DND-41 (cell line): ENCODE results near the gene ADAMTSL3.
"Not testable (repeated sequence)": the region's sequence is repeated elsewhere in the genome, so short reads cannot be mapped to it uniquely, and the experiment has no call there.

ENCODE experiments used
- ATAC-seq: fragments of 200-7000 bp; cut with Tn5 transposase; 3 replicates; pipeline ENCODE4 v1.9.1; 2021; ENCODE audit warnings: low read depth; ENCODE audit not compliant: insufficient read depth
- DNase-seq: peaks from one replicate; pipeline ENCODE4 v3.0.0-alpha.2; 2020
- H2AFZ ChIP-seq: 2 replicates; pipeline ENCODE4 v1.6.0; 2012; ENCODE audit warnings: low read depth, low read length
- H3K27ac ChIP-seq: 2 replicates; pipeline ENCODE4 v1.5.1; 2012; ENCODE audit warnings: low read length, inconsistent platforms
- H3K27me3 ChIP-seq: fragments of 200-600 bp; sonication (generic); 2 replicates; pipeline ENCODE4 v1.6.0; 2012; ENCODE audit warnings: low read length, mild to moderate bottlenecking, inconsistent platforms; ENCODE audit not compliant: insufficient read depth, poor library complexity
- H3K36me3 ChIP-seq: 2 replicates; pipeline ENCODE4 v1.5.1; 2012; ENCODE audit warnings: low read length, inconsistent platforms; ENCODE audit not compliant: insufficient read depth
- H3K4me1 ChIP-seq: 2 replicates; pipeline ENCODE4 v1.5.1; 2012; ENCODE audit warnings: mild to moderate bottlenecking, low read length; ENCODE audit not compliant: insufficient read depth
- H3K4me2 ChIP-seq: 2 replicates; pipeline ENCODE4 v1.6.0; 2012; ENCODE audit warnings: mild to moderate bottlenecking, moderate library complexity, low read length, inconsistent platforms; ENCODE audit not compliant: insufficient read depth
- H3K4me3 ChIP-seq, 2 experiments: fragments of 200-600 bp in 1 of 2; shearing (Covaris generic) in 1 of 2; 2 replicates each; pipeline ENCODE4 v1.5.1; 2012 to 2016; ENCODE audit warnings: inconsistent platforms in 2 of 2, low read length in 2 of 2, mild to moderate bottlenecking in 2 of 2, low read depth in 1 of 2, moderate library complexity in 1 of 2
- H3K79me2 ChIP-seq: 2 replicates; pipeline ENCODE4 v1.6.0; 2012; ENCODE audit warnings: low read length, inconsistent platforms; ENCODE audit not compliant: insufficient read depth
- H3K9ac ChIP-seq: 2 replicates; pipeline ENCODE4 v1.6.0; 2012; ENCODE audit warnings: low read depth, mild to moderate bottlenecking, inconsistent platforms, low read length, moderate library complexity
- H3K9me3 ChIP-seq: 2 replicates; pipeline ENCODE4 v1.5.1; 2012; ENCODE audit warnings: low read length, moderate library complexity, mild to moderate bottlenecking, inconsistent platforms; ENCODE audit not compliant: insufficient read depth, severe bottlenecking
- H4K20me1 ChIP-seq: 2 replicates; pipeline ENCODE4 v1.6.0; 2012; ENCODE audit warnings: low read length; ENCODE audit not compliant: insufficient read depth
- CTCF ChIP-seq: IDR thresholded peaks from 2 replicates; pipeline ENCODE4 v1.5.1; 2012; ENCODE audit warnings: borderline replicate concordance, low read length, moderate library complexity, mild to moderate bottlenecking; ENCODE audit not compliant: poor library complexity, severe bottlenecking; ENCODE audit errors: extremely low read depth
- EZH2 ChIP-seq: IDR thresholded peaks from 3 replicates; pipeline ENCODE4 v1.6.1; 2012; ENCODE audit warnings: borderline replicate concordance, low read depth, mild to moderate bottlenecking, moderate library complexity, low read length, inconsistent platforms; ENCODE audit not compliant: severe bottlenecking

ADAMTSL3 gene

GRCh38 chr15:83753872-83754493 is 100.1 kb downstream of the ADAMTSL3 start:
- no peak for ATAC-seq
- Histone ChIP-seq H4K20me1 (no peaks in the 10 kb centered on the region), H3K9ac (no peak overlapping the region), H3K4me2 (no peak overlapping the region), H3K36me3 (no peaks in the 10 kb centered on the region), H3K4me3 (no peak overlapping the region), H3K79me2 (no peaks in the 10 kb centered on the region), H3K9me3 (no peaks in the 10 kb centered on the region), H3K4me1 (no peaks in the 10 kb centered on the region), H3K27me3 (no peaks in the 10 kb centered on the region), H2AFZ (no peak overlapping the region), H3K27ac (no peak overlapping the region)
- TF ChIP-seq CTCF, result no peak
- no peak for TF ChIP-seq EZH2
- no peak for DNase-seq

DNA sequence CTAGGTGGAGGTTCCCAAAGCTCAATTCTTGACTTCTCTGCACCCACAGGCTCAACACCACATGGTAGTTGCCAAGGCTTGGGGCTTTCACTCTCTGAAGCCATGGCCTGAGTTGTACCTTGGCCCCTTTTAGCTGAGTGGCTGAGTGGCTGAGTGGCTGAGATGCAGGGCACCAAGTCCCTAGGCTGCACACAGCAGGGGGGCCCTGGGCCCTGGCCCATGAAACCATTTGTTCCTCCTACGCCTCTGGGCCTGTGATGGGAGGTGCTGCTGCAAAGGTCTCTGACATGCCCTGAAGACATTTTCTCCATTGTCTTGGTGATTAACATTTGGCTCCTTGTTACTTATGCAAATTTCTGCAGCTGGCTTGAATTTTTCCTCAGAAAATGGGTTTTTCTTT is 103.4 kb downstream of the ADAMTSL3 start:
- not testable (repeated sequence) for H3K4me1 ChIP-seq, H3K4me2 ChIP-seq, H3K36me3 ChIP-seq, ATAC-seq, H3K4me3 ChIP-seq, H2AFZ ChIP-seq, DNase-seq, H3K9me3 ChIP-seq, H4K20me1 ChIP-seq, H3K79me2 ChIP-seq, H3K27ac ChIP-seq, H3K9ac ChIP-seq, H3K27me3 ChIP-seq

DNA sequence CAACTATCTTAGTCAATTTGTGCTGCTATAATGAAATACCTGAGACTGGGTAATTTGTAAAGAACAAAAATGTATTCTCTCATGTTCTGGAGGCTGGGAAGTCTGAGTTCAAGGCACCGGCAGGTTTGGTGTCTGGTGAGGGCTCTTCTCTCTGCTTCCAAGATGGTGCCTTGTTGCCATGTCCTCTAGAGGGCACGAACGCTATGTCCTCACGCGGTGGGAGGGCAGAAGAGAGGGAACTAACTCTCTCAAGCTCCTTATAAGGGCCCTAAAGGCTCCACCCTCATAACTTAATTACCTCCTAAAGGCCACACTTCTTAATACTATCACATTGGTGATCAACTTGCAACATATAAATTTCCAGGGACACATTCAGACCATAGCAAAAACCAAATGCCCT is 108.4 kb downstream of the ADAMTSL3 start:
- ATAC-seq, result no peak
- Histone ChIP-seq H3K9ac (no peak overlapping the region), H3K9me3 (no peaks in the 10 kb centered on the region), H4K20me1 (no peaks in the 10 kb centered on the region), H3K79me2 (no peaks in the 10 kb centered on the region), H2AFZ (no peak overlapping the region), H3K27me3 (peaks cover 3% of the 10 kb centered on the region), H3K4me1 (no peaks in the 10 kb centered on the region), H3K4me2 (no peak overlapping the region), H3K4me3 (no peak overlapping the region), H3K27ac (no peak overlapping the region), H3K36me3 (no peaks in the 10 kb centered on the region)
- DNase-seq, result no peak
- TF ChIP-seq CTCF (no peak), EZH2 (no peak)

- H3K4me1 ChIP-seq, result no peaks in the 10 kb centered on the region
- no peak overlapping the region for H2AFZ ChIP-seq
- no peak for TF ChIP-seq EZH2
- TF ChIP-seq CTCF, result no peak
- no peak overlapping the region for H3K9ac ChIP-seq
- no peaks in the 10 kb centered on the region for H3K9me3 ChIP-seq
- H3K27ac ChIP-seq, result no peak overlapping the region
- H4K20me1 ChIP-seq, result no peaks in the 10 kb centered on the region
- peaks cover 3% of the 10 kb centered on the region for H3K27me3 ChIP-seq
- H3K79me2 ChIP-seq, result no peaks in the 10 kb centered on the region
- no peak overlapping the region for H3K4me2 ChIP-seq
- H3K4me3 ChIP-seq, result no peak overlapping the region
- DNase-seq (no peak), ATAC-seq (no peak)
- H3K36me3 ChIP-seq, result no peaks in the 10 kb centered on the region
Measured at GRCh38 chr15:83764201-83764838, 110.4 kb downstream of the ADAMTSL3 start.
